GM13977 (cell line): ENCODE results near the gene FHL1.

Experiments
- DNase-seq: peaks from one replicate; pipeline ENCODE4 v3.0.0; 2012; ENCODE audit warnings: low spot score
- in situ Hi-C: fragments of 300-500 bp; cut with MboI; formaldehyde crosslinking; loops from one replicate; pipeline ENCODE4 v1.12.0; 2022; ENCODE audit warnings: low sequenced_read_pairs, low pct_unique_long_range_greater_than_20kb, mixed read lengths, inconsistent platforms; ENCODE audit not compliant: unreplicated experiment
- TF ChIP-seq, protein P1 (sequence below): IDR thresholded peaks from 2 replicates; pipeline ENCODE4 v1.5.1; 2012; ENCODE audit warnings: mild to moderate bottlenecking, control low read depth; ENCODE audit not compliant: insufficient read depth; ENCODE audit errors: extremely low read depth, missing control alignments

FHL1 gene

DNA sequence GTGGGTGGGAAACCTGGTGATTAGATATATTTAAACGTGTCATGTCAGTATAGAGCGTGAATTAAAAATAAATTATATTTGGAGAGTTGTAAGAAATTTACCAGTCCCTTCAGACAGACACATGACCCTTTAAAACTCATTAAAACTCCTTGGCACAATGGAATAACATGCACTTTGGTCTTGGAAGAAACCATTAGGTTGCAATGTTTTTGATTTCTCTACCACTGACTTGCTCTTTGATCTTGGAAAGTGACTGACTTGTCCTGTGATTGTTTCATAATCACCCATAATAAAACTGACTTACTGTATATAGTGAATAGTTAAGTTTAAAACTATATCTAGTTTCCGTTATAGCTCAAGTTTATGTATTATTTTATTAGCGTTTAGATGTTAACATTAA is 35.8 kb downstream of the FHL1 start:
- no peak for DNase-seq
- in situ Hi-C loops = no loop called here
- TF ChIP-seq, protein P1, sequence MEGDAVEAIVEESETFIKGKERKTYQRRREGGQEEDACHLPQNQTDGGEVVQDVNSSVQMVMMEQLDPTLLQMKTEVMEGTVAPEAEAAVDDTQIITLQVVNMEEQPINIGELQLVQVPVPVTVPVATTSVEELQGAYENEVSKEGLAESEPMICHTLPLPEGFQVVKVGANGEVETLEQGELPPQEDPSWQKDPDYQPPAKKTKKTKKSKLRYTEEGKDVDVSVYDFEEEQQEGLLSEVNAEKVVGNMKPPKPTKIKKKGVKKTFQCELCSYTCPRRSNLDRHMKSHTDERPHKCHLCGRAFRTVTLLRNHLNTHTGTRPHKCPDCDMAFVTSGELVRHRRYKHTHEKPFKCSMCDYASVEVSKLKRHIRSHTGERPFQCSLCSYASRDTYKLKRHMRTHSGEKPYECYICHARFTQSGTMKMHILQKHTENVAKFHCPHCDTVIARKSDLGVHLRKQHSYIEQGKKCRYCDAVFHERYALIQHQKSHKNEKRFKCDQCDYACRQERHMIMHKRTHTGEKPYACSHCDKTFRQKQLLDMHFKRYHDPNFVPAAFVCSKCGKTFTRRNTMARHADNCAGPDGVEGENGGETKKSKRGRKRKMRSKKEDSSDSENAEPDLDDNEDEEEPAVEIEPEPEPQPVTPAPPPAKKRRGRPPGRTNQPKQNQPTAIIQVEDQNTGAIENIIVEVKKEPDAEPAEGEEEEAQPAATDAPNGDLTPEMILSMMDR = no peak

DNA sequence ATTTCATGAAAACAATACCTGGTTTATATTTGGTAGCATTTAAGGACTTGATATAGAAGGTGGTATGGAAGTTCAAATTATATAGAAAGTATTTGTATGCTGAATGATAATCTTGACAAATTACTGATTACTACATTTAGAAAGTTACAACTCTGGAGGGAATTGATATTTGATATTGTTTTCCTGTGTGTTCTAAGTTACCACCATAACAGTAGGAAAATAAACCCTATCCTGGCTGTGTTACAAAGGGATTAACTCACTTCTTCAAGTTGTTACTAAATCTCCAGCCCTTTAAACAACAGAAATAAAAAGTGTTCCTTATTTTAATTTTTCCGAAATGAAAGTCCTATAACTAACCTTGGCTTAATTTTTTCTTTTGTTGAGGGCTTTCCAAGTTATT is 36.6 kb downstream of the FHL1 start:
- TF ChIP-seq, protein P1 = no peak
- no peak for DNase-seq
- in situ Hi-C loops = no loop called here

DNA sequence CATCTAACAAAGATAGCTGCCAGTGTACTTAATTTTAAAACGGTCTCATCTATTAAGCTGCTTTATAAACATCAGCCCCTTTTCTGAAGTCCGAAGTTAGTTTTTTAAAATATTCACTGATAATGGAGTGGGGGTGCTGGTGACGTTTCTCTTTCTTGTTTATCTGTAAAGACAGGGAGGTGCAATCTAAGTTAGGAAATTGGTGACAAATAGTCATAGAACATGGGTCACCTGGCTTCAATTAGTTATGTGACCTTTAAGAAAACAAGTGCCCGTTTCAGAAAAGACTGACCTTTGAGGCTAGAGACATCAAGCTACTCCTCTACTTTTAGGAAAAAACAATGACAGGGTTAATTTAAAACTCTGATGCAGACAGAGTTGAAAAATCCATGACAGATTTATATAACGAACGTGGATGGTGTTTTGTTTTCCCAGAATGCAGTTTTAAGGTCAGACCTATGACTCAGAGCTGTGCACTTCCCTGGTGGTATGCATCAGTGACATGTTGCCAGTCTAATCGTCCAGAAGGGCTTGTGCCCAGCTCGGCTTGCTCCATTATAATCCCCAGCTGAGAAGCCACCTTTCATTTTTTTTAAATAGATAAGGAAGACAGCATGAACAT is 38.2 kb downstream of the FHL1 start:
- TF ChIP-seq, protein P1 = no peak
- DNase-seq = no peak
- in situ Hi-C loops = no loop called here

DNA sequence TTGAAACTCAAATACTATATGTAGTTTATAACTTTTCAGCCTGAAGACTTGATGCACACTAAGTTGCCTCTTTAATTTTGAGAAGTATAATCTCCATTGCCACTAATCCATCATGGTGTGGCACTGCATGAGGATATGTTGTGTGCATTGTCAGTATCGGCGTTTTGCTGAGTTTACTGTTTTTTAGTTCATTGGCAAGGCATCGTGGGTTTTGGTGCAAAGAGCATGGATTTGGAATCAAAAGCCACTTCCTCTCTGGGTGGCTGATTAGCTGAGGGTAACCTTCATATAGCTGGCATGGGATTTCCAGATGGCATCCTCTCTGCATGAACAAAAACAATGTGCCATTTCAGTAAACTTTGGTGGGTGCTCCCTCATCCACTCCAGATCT is 38.7 kb downstream of the FHL1 start:
- no peak for DNase-seq
- TF ChIP-seq, protein P1 = no peak
- in situ Hi-C loops = no loop called here

DNA sequence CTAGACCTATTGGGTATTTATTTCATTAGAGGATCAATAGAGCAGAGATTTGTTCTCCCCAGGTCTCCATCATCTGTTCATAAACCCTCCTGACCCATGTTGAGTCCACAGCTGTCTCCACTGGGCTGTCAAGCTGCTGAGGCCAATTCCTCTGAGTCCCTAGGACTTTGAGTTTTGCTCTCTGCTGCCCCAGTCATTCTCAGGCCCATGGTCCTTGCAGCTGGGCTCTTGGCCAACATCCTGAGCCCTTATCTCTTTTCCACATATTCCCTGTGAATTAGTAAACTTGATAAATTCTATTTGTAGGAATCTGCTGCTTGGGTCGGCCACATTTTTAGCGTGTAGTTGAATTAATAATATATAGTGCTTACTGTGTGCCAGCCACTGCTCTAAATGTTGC is 41.9 kb downstream of the FHL1 start:
- no peak for DNase-seq
- TF ChIP-seq, protein P1 = no peak
- in situ Hi-C loops = no loop called here

DNA sequence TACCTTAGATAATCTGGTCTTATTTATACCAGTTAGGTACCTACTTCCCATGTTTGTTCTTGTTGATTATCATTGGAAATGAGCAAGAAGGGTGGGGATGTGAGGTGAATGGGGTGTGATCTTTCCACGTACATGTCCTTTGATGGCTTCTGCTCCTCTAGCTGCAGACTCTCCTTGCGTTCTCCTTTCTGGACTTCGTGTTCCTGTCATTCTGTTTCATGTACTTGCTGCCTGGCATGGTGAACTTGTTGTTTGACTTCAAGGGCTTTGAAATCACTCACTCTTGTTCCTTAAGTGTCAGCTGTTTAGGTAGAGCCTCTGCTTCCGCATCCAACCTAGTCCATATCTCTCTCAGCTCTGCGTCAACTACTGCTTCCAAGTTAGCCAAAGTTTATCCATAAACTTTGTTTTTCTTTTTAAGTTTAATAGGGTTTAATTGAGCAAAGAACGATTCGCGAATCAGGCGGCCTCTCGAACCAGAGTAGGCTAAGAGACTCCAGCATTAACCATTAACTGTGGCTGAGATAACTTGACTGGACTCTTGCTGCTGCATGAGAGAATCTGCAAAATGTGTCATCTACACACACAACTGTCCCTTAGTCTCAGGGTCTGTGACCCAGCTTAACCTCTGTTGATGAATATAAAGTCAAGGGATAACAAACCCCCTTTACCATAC is 42.8 kb downstream of the FHL1 start:
- no peak for DNase-seq
- TF ChIP-seq, protein P1 = no peak
- in situ Hi-C loops = no loop called here
